BJ (cell line): ENCODE results near the gene TNRC6C. TPM values are rescaled to one million over a fixed set of nuclear protein-coding genes. Genes with fewer than 3 reads are reported as not detected.

Experiments
- CTCF ChIA-PET: fragments of 350-600 bp; formaldehyde crosslinking; extraction: SDS; loops from one replicate; lab custom pipeline; 2021; ENCODE audit warnings: antibody characterized with exemption, inconsistent platforms; lab: Yijun Ruan, JAX
- POLR2A ChIA-PET: fragments of 300-600 bp; sonication (Branson Sonifier 250); formaldehyde crosslinking; extraction: SDS; loops from one replicate; lab custom pipeline; 2021; ENCODE audit warnings: antibody characterized with exemption; lab: Charles Lee
- DNase-seq: peaks from one replicate; pipeline ENCODE4 v3.0.0-alpha.2; 2011; ENCODE audit warnings: low read depth
- H3K27me3 ChIP-seq: 2 replicates; pipeline ENCODE4 v1.6.0; 2011; ENCODE audit warnings: low read length; ENCODE audit not compliant: control insufficient read depth, insufficient read depth
- H3K36me3 ChIP-seq: 2 replicates; pipeline ENCODE4 v1.5.1; 2011; ENCODE audit warnings: low read length; ENCODE audit not compliant: control insufficient read depth, insufficient read depth
- H3K4me3 ChIP-seq: 2 replicates; pipeline ENCODE4 v1.5.1; 2011; ENCODE audit warnings: low read depth, mild to moderate bottlenecking, control low read depth, low read length
- polyA plus RNA-seq: library from polyadenylated mRNA; depleted of rRNA; stranded (reverse); fragments of >200 nt; gene quantifications from 2 replicates; pipeline ENCODE4 v1.2.3, GENCODE V29; 2011
- TF ChIP-seq, protein P1 (sequence below): IDR thresholded peaks from 2 replicates; pipeline ENCODE4 v1.5.1; 2011; ENCODE audit warnings: low read depth, mild to moderate bottlenecking, control low read depth, inconsistent platforms, low read length, moderate library complexity; ENCODE audit not compliant: insufficient read depth

Gene TNRC6C
- polyA plus RNA-seq, 1 experiment: 0.91 TPM

GRCh38 chr17:77941004-77941403 is 17.5 kb upstream of the TNRC6C start:
- Histone ChIP-seq H3K27me3 (peaks cover 5% of the 10 kb centered on the region), H3K36me3 (no peaks in the 10 kb centered on the region), H3K4me3 (no peak overlapping the region)
- DNase-seq: no peak
- TF ChIP-seq, protein P1, sequence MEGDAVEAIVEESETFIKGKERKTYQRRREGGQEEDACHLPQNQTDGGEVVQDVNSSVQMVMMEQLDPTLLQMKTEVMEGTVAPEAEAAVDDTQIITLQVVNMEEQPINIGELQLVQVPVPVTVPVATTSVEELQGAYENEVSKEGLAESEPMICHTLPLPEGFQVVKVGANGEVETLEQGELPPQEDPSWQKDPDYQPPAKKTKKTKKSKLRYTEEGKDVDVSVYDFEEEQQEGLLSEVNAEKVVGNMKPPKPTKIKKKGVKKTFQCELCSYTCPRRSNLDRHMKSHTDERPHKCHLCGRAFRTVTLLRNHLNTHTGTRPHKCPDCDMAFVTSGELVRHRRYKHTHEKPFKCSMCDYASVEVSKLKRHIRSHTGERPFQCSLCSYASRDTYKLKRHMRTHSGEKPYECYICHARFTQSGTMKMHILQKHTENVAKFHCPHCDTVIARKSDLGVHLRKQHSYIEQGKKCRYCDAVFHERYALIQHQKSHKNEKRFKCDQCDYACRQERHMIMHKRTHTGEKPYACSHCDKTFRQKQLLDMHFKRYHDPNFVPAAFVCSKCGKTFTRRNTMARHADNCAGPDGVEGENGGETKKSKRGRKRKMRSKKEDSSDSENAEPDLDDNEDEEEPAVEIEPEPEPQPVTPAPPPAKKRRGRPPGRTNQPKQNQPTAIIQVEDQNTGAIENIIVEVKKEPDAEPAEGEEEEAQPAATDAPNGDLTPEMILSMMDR: no peak
- CTCF ChIA-PET: no interaction called here
- POLR2A ChIA-PET: no interaction called here

DNA sequence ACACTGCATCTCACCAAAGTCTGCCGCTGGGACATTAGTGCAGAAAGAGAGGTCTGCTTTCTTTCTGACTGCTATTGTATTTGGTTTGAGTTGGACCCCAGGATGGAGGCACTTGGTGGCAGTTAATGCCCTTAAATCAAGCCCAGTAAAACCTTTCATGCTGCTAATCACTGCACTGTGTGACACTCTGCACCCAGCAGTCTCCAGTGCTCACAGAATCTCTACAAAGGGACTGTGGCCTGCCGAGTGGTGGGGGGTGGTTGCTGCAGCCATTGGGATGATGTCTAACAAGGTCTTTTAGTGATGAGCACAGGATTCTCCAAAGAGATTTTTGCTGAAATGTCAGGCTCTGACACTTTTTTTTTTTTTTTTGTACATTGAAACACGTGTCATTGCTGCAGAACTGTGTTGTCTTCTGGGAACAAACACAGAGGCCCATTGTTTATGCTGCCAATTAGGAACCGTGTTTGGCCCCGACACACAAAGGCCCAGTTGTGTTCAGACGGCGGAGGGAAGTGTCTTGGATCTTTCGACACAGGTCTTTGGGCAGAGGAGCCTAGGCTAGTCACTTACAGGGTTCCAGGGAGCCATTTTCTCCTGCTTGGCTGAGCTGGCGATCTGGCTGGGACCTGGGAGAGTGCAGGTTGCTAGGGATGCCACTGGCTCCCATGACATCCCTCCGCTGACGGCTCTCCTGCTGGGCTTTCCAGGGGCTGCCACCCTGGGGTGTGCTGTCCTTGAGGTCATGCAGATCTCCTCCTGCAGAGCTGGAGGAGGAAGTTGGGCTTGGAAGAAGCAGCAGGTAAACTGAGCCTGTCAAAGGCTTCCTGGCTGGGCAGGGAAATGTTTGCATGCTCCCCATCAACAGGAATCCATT is 16.2 kb upstream of the TNRC6C start:
- POLR2A ChIA-PET: no interaction called here

GRCh38 chr17:77943971-77944370 is 14.5 kb upstream of the TNRC6C start:
- Histone ChIP-seq H3K27me3 (peaks cover 4% of the 10 kb centered on the region), H3K36me3 (no peaks in the 10 kb centered on the region), H3K4me3 (no peak overlapping the region)
- DNase-seq: no peak
- ChIA-PET CTCF (no interaction called here), POLR2A (no interaction called here)
- TF ChIP-seq, protein P1: no peak

More for the DNA sequence above, 16.2 kb upstream of the TNRC6C start:
- no peak overlapping the region for H3K4me3 ChIP-seq
- H3K27me3 ChIP-seq: peaks cover 4% of the 10 kb centered on the region
- TF ChIP-seq, protein P1: no peak
- no peaks in the 10 kb centered on the region for H3K36me3 ChIP-seq
- CTCF ChIA-PET: interaction anchor here (0.6 to 1.0 kb wide), 2 partner anchors 9 to 16 kb away, joined by 3 read pairs; partner anchors contain the start of gene TNRC6C
- DNase-seq: no peak

DNA sequence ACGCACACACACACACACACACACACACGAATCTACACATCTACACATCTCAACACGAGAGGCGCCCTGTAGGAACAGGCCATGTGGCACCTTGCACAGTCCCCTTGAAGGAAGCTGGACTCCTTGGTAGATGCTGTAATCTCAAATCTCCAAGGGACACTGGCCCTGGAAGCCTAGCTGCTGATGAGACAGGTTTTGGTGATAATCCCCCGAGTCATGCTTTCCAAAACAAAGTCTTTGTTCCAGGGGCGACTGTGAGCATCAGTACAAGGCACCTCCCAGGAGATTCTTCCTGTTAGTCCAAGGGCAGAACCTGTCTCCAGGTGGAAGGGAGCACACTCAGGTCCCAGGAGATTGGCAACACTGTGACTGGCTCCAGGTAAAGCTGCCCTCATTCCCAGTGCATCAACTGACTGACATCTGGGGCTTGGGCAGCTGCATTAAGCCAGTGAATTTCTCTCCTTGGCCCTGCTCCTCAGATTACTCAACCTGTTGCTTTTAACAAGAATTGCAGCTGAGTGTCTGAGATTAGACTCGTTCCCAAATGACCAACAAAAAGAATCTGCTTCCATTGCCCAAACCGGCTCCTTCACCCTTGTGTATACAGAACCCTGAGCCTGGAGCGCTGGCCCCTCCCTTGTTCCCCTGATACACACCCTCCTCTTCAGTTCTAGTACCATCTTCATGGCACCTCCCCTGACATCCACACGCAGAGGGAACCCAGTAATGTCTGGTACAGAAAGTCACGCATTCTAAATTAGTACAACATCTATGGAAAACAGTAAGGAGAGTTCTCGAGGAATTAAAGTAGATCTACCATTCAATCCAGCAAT is 13.9 kb upstream of the TNRC6C start:
- CTCF ChIA-PET: no interaction called here
- DNase-seq: no peak
- POLR2A ChIA-PET: no interaction called here
- H3K27me3 ChIP-seq: peaks cover 4% of the 10 kb centered on the region
- H3K36me3 ChIP-seq: no peaks in the 10 kb centered on the region
- TF ChIP-seq, protein P1: no peak
- H3K4me3 ChIP-seq: no peak overlapping the region
